ENCODE measurements around the gene TPRG1L. TPM values are rescaled to one million over a fixed set of nuclear protein-coding genes. Genes with fewer than 3 reads are reported as not detected.

TPRG1L gene
- total RNA-seq, 3 donors from 2014 or later = 70.4 to 96.0 (median 76.1) TPM

GRCh38 chr1:3603571-3604467 is 21.0 kb upstream of the TPRG1L start:
- H3K4me3 ChIP-seq = no peak overlapping the region
- H3K36me3 ChIP-seq (ENCODE audit: low read depth) = no peaks in the 10 kb centered on the region
- H3K9me3 ChIP-seq = no peaks in the 10 kb centered on the region
- H3K4me1 ChIP-seq (ENCODE audit: low read depth) = no peaks in the 10 kb centered on the region
- TF ChIP-seq, protein P1, sequence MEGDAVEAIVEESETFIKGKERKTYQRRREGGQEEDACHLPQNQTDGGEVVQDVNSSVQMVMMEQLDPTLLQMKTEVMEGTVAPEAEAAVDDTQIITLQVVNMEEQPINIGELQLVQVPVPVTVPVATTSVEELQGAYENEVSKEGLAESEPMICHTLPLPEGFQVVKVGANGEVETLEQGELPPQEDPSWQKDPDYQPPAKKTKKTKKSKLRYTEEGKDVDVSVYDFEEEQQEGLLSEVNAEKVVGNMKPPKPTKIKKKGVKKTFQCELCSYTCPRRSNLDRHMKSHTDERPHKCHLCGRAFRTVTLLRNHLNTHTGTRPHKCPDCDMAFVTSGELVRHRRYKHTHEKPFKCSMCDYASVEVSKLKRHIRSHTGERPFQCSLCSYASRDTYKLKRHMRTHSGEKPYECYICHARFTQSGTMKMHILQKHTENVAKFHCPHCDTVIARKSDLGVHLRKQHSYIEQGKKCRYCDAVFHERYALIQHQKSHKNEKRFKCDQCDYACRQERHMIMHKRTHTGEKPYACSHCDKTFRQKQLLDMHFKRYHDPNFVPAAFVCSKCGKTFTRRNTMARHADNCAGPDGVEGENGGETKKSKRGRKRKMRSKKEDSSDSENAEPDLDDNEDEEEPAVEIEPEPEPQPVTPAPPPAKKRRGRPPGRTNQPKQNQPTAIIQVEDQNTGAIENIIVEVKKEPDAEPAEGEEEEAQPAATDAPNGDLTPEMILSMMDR (IDR thresholded peaks at IDR 0.05) = no peak
- DNase-seq (no peak), ATAC-seq (no peak)
- intact Hi-C loops (cut with DNase I, micrococcal nuclease) = no loop called here

GRCh38 chr1:3604468-3604974 is 20.3 kb upstream of the TPRG1L start:
- no peaks in the 10 kb centered on the region for H3K36me3 ChIP-seq (ENCODE audit: low read depth)
- no peak for ATAC-seq
- intact Hi-C loops (cut with DNase I, micrococcal nuclease) = no loop called here
- TF ChIP-seq, protein P1 (IDR thresholded peaks at IDR 0.05) = no peak
- H3K9me3 ChIP-seq = no peaks in the 10 kb centered on the region
- H3K4me3 ChIP-seq = no peak overlapping the region
- no peak for DNase-seq
- no peaks in the 10 kb centered on the region for H3K4me1 ChIP-seq (ENCODE audit: low read depth)

GRCh38 chr1:3604997-3605823 is 19.6 kb upstream of the TPRG1L start:
- Histone ChIP-seq H3K36me3 (ENCODE audit: low read depth) (no peaks in the 10 kb centered on the region), H3K4me3 (no peak overlapping the region), H3K9me3 (no peaks in the 10 kb centered on the region), H3K4me1 (ENCODE audit: low read depth) (no peaks in the 10 kb centered on the region)
- DNase-seq = no peak
- TF ChIP-seq, protein P1 (IDR thresholded peaks at IDR 0.05) = no peak
- intact Hi-C loops (cut with DNase I, micrococcal nuclease) = no loop called here
- no peak for ATAC-seq

GRCh38 chr1:3606779-3607702 is 17.8 kb upstream of the TPRG1L start:
- no peak overlapping the region for H3K4me3 ChIP-seq

More at GRCh38 chr1:3606779-3607702, 17.8 kb upstream of the TPRG1L start:
- H3K36me3 ChIP-seq (ENCODE audit: low read depth) = no peaks in the 10 kb centered on the region
- TF ChIP-seq, protein P1 (IDR thresholded peaks at IDR 0.05) = no peak
- peaks cover 14% of the 10 kb centered on the region for H3K4me1 ChIP-seq (ENCODE audit: low read depth)
- DNase-seq (no peak), ATAC-seq (no peak)
- H3K9me3 ChIP-seq = no peaks in the 10 kb centered on the region
- intact Hi-C loops (cut with DNase I, micrococcal nuclease) = no loop called here
